A673 (cell line): ENCODE results near the gene CATSPERE. TPM values are rescaled to one million over a fixed set of nuclear protein-coding genes. Genes with fewer than 3 reads are reported as not detected.
"Not testable (repeated sequence)": the region's sequence is repeated elsewhere in the genome, so short reads cannot be mapped to it uniquely, and the experiment has no call there.

Experiments used
- BruUV-seq: library from RNA; stranded (reverse); fragments of 400-500 nt; replicated peaks from 2 replicates; lab custom pipeline; 2021; lab: Mats Ljungman, UMichigan
- CTCF ChIA-PET: fragments of 300-600 bp; sonication (Branson Sonifier 250); formaldehyde crosslinking; loops from one replicate; lab custom pipeline; 2022; ENCODE audit warnings: antibody characterized with exemption; lab: Charles Lee
- POLR2A ChIA-PET: fragments of 300-600 bp; sonication (Branson Sonifier 250); formaldehyde crosslinking; loops from one replicate; lab custom pipeline; 2022; ENCODE audit warnings: antibody characterized with exemption; ENCODE audit not compliant: low non-redundant PET; lab: Charles Lee
- DNase-seq: peaks from one replicate; pipeline ENCODE4 v3.0.0-alpha.2; 2015; ENCODE audit warnings: low spot score
- H3K27ac ChIP-seq: fragments of 200-600 bp; sonication (generic); 2 replicates; pipeline ENCODE4 v1.5.1; 2016; ENCODE audit warnings: mixed run types, low read depth, mild to moderate bottlenecking, mixed read lengths, antibody characterized with exemption, low read length; ENCODE audit not compliant: poor library complexity, severe bottlenecking
- H3K27me3 ChIP-seq: fragments of 200-600 bp; sonication (generic); replicated peaks from 2 replicates; pipeline ENCODE4 v1.6.1; 2017; ENCODE audit warnings: mixed run types, low read depth, mild to moderate bottlenecking, mixed read lengths, antibody characterized with exemption, low read length; ENCODE audit not compliant: insufficient read depth, poor library complexity
- H3K36me3 ChIP-seq: fragments of 200-600 bp; sonication (generic); 2 replicates; pipeline ENCODE4 v1.6.1; 2016; ENCODE audit warnings: mixed run types, mild to moderate bottlenecking, mixed read lengths, antibody characterized with exemption, low read length; ENCODE audit not compliant: insufficient read depth, poor library complexity, severe bottlenecking
- H3K4me1 ChIP-seq: fragments of 200-600 bp; sonication (generic); 2 replicates; pipeline ENCODE4 v1.6.1; 2017; ENCODE audit warnings: mixed run types, mild to moderate bottlenecking, mixed read lengths, antibody characterized with exemption, low read length; ENCODE audit not compliant: insufficient read depth, poor library complexity, severe bottlenecking
- H3K4me3 ChIP-seq: fragments of 200-600 bp; sonication (generic); 2 replicates; pipeline ENCODE4 v1.5.1; 2016; ENCODE audit warnings: low read depth, mixed run types, mild to moderate bottlenecking, mixed read lengths, low read length; ENCODE audit not compliant: poor library complexity, severe bottlenecking
- H3K9me3 ChIP-seq: fragments of 200-600 bp; sonication (generic); 2 replicates; pipeline ENCODE4 v1.6.1; 2016; ENCODE audit warnings: mixed run types, low read depth, mild to moderate bottlenecking, mixed read lengths, antibody characterized with exemption, low read length; ENCODE audit not compliant: poor library complexity, severe bottlenecking
- EZH2 ChIP-seq: fragments of 200-600 bp; sonication (generic); IDR thresholded peaks from 2 replicates; pipeline ENCODE4 v1.6.1; 2017; ENCODE audit warnings: borderline replicate concordance, low read depth, mild to moderate bottlenecking, mixed read lengths, antibody characterized with exemption, low read length; ENCODE audit not compliant: poor library complexity, severe bottlenecking
- intact Hi-C: fragments of 100-400 bp; cut with micrococcal nuclease; formaldehyde crosslinking; loops from one replicate; pipeline ENCODE4 v1.10.0; 2022; ENCODE audit not compliant: unreplicated experiment
- total RNA-seq: library from RNA; stranded (reverse); gene quantifications from 2 replicates; pipeline ENCODE4 v1.2.3, GENCODE V29; 2021
- TF ChIP-seq, protein P1 (sequence below): fragments of 300-800, 200-600 bp; sonication (generic); conservative IDR thresholded peaks from 2 replicates; pipeline ENCODE4 v1.5.1; 2017; ENCODE audit warnings: low read depth, mild to moderate bottlenecking, antibody characterized with exemption, low read length, moderate library complexity, mixed read lengths

CATSPERE gene
- total RNA-seq, 1 experiment from 2014 or later = 0.45 TPM

DNA sequence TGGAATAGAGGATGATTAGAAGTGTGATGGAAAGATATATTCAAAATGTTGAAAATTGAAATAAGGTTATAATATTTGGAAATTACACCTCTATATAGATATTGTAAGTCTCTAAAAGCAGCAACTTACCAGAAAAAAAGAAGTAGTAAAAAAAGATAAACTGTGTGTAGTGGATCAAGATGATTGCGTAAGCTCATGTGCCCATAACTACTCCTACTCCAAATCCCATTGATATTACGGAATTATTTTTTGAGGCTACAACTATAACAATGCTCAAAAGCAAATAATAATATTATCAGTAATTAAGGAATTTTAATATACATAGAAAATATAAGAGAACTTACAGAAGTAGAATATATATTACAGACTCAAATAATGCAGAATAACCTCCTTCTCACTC, 33.6 kb downstream of the CATSPERE start:
- no peaks in the 10 kb centered on the region for H3K4me1 ChIP-seq
- H3K36me3 ChIP-seq = no peaks in the 10 kb centered on the region
- H3K9me3 ChIP-seq = no peaks in the 10 kb centered on the region
- TF ChIP-seq, protein P1, sequence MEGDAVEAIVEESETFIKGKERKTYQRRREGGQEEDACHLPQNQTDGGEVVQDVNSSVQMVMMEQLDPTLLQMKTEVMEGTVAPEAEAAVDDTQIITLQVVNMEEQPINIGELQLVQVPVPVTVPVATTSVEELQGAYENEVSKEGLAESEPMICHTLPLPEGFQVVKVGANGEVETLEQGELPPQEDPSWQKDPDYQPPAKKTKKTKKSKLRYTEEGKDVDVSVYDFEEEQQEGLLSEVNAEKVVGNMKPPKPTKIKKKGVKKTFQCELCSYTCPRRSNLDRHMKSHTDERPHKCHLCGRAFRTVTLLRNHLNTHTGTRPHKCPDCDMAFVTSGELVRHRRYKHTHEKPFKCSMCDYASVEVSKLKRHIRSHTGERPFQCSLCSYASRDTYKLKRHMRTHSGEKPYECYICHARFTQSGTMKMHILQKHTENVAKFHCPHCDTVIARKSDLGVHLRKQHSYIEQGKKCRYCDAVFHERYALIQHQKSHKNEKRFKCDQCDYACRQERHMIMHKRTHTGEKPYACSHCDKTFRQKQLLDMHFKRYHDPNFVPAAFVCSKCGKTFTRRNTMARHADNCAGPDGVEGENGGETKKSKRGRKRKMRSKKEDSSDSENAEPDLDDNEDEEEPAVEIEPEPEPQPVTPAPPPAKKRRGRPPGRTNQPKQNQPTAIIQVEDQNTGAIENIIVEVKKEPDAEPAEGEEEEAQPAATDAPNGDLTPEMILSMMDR = no peak
- TF ChIP-seq EZH2 = no peak
- H3K4me3 ChIP-seq = no peak overlapping the region
- intact Hi-C loops = no loop called here
- POLR2A ChIA-PET = no interaction called here
- CTCF ChIA-PET = no interaction called here
- no peak for DNase-seq
- no peak overlapping the region for H3K27ac ChIP-seq
- BruUV-seq = no TSS peak
- H3K27me3 ChIP-seq = no peaks in the 10 kb centered on the region

DNA sequence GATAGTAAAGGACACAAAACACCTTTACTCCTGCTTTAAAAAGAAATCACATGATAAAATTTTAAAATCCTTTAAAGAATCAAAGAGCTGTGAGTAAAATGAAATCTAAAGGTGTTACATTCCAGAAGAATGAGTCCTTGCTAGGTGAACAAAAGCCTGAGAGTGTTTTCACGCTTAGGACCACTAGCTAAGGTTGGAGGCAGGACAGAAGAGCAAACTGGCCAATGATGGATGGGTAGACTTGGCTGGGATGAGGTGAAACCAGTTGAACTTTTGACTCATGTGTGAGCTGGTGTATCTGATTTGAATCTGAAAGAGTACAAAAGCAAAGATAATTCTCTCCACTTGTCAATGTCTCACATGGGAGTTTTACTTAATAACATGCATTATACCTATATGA, 35.1 kb downstream of the CATSPERE start:
- Histone ChIP-seq H3K27me3 (no peaks in the 10 kb centered on the region), H3K4me3 (no peak overlapping the region), H3K4me1 (no peaks in the 10 kb centered on the region), H3K9me3 (no peaks in the 10 kb centered on the region), H3K27ac (no peak overlapping the region), H3K36me3 (no peaks in the 10 kb centered on the region)
- CTCF ChIA-PET = no interaction called here
- intact Hi-C loops = no loop called here
- POLR2A ChIA-PET = no interaction called here
- no TSS peak for BruUV-seq
- no peak for DNase-seq
- no peak for TF ChIP-seq EZH2

DNA sequence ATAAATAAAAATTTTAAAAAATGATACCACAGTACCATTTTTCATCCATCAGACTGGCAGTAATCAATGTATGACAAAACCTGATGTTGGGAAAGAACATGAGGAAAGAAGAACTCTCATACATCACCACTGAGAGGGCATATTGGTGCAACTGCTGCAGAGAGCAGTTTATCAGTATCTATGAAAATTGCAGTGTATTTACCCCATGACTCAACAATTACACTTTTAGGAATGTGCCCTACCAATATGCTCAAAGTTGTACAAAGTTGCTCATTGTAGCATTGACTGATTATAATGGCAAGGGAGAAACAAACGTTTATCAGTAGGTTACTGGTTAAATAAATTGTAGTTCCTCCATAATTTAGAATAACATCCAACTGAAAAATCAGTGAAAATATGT, 36.7 kb downstream of the CATSPERE start:
- ChIA-PET CTCF (no interaction called here), POLR2A (no interaction called here)
- Histone ChIP-seq H3K36me3 (no peaks in the 10 kb centered on the region), H3K27me3 (no peaks in the 10 kb centered on the region), H3K9me3 (no peaks in the 10 kb centered on the region), H3K27ac (no peak overlapping the region), H3K4me3 (no peak overlapping the region), H3K4me1 (no peaks in the 10 kb centered on the region)
- no peak for DNase-seq
- intact Hi-C loops = no loop called here
- TF ChIP-seq EZH2 = no peak
- TF ChIP-seq, protein P1 = no peak
- BruUV-seq = no TSS peak

DNA sequence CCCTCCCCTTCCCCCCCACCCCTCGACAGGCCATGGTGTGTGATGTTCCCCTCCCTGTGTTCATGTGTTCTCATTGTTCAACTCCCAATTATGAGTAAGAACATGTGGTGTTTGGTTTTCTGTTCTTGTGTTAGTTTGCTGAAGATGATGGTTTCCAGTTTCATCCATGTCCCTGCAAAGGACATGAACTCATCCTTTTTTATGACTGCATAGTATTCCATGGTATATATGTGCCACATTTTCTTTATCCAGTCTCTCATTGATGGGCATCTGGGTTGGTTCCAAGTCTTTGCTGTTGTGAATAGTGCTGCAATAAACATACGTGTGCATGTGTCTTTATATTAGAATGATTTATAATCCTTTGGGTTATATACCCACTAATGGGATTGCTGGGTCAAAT, 38.4 kb downstream of the CATSPERE start:
- H3K36me3 ChIP-seq, DNase-seq, CTCF ChIA-PET, H3K27me3 ChIP-seq, H3K4me3 ChIP-seq, BruUV-seq, H3K4me1 ChIP-seq, H3K27ac ChIP-seq, intact Hi-C loops, POLR2A ChIA-PET, H3K9me3 ChIP-seq: not testable (repeated sequence)

DNA sequence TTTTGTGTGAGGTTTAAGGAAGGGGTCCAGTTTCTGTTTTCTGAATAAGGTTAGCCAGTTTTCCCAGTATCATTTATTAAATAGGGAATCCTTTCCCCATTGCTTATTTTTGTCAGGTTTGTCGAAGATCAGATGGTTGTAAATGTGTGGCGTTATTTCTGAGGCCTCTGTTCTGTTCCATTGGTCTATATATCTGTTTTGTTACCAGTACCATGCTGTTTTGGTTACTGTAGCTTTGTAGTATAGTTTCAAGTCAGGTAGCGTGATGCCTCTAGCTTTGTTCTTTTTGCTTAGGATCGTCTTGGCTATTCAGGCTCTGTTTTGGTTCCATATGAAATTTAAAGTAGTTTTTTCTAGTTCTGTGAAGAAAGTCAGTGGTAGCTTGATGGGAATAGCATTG, 39.4 kb downstream of the CATSPERE start:
- intact Hi-C loops, H3K4me3 ChIP-seq, H3K36me3 ChIP-seq, H3K9me3 ChIP-seq, H3K4me1 ChIP-seq, POLR2A ChIA-PET, H3K27me3 ChIP-seq, DNase-seq, BruUV-seq, CTCF ChIA-PET, H3K27ac ChIP-seq: not testable (repeated sequence)
